Large intestine (tissue), 3 donors: Measurements from ENCODE around the gene MACC1. TPM values are rescaled to one million over a fixed set of nuclear protein-coding genes. Genes with fewer than 3 reads are reported as not detected.

ENCODE experiments used
- DNase-seq, 2 donors: peaks; one replicate each; pipeline versions ENCODE4 v3.0.0 to v3.0.0-alpha.2; 2013
- H3K27ac ChIP-seq: one replicate; pipeline ENCODE4 v1.5.1; 2013; ENCODE audit warnings: low read length
- H3K27me3 ChIP-seq: 2 replicates; pipeline ENCODE4 v1.6.1; 2013; ENCODE audit warnings: low read length; ENCODE audit not compliant: control insufficient read depth, insufficient read depth
- H3K36me3 ChIP-seq: 2 replicates; pipeline ENCODE4 v1.6.1; 2013; ENCODE audit warnings: low read length; ENCODE audit not compliant: control insufficient read depth, insufficient read depth
- H3K4me1 ChIP-seq: one replicate; pipeline ENCODE4 v1.6.1; 2013; ENCODE audit warnings: low read length; ENCODE audit not compliant: control insufficient read depth, insufficient read depth
- H3K4me3 ChIP-seq: one replicate; pipeline ENCODE4 v1.5.1; 2013; ENCODE audit warnings: low read length
- H3K9me3 ChIP-seq: one replicate; pipeline ENCODE4 v1.6.1; 2013; ENCODE audit warnings: mild to moderate bottlenecking, low read depth, low read length, moderate library complexity; ENCODE audit not compliant: control insufficient read depth
- WGBS: methylation state at CpG from one replicate; pipeline ENCODE4 v1.1.5; 2013; ENCODE audit warnings: low lambda C conversion rate; ENCODE audit not compliant: insufficient coverage; 5-methylcytosine and 5-hydroxymethylcytosine counted together
- polyA plus RNA-seq: library from polyadenylated mRNA; unstranded; fragments of 120-200 nt; gene quantifications from one replicate; pipeline ENCODE4 v1.2.1, GENCODE V29; 2013

MACC1 gene
- polyA plus RNA-seq, 1 donor, result 50.2 TPM

- Histone ChIP-seq H3K9me3 (no peaks in the 10 kb centered on the region), H3K27me3 (no peaks in the 10 kb centered on the region), H3K4me1 (no peaks in the 10 kb centered on the region), H3K4me3 (no peak overlapping the region), H3K36me3 (no peaks in the 10 kb centered on the region), H3K27ac (peak overlapping the region; percentile 38)
- 25% methylated on average over 3 of the region's 6 CpGs for WGBS
- DNase-seq, result peak in 1 of 2 donors; percentile 51
Measured at GRCh38 chr7:20176578-20177242, 40.5 kb downstream of the MACC1 start.

- Histone ChIP-seq H3K4me1 (no peaks in the 10 kb centered on the region), H3K27ac (no peak overlapping the region), H3K36me3 (peaks cover 9% of the 10 kb centered on the region), H3K4me3 (no peak overlapping the region), H3K27me3 (no peaks in the 10 kb centered on the region), H3K9me3 (no peaks in the 10 kb centered on the region)
- WGBS, result 80% methylated on average over 1 of the region's 2 CpGs
- DNase-seq, result no peak
Measured at GRCh38 chr7:20173828-20174227, 43.4 kb downstream of the MACC1 start.

GRCh38 chr7:20172736-20173334 is 44.3 kb downstream of the MACC1 start:
- H3K9me3 ChIP-seq, result no peaks in the 10 kb centered on the region
- no peaks in the 10 kb centered on the region for H3K27me3 ChIP-seq
- 86% methylated on average over 1 of the region's 3 CpGs for WGBS
- no peak overlapping the region for H3K27ac ChIP-seq
- no peaks in the 10 kb centered on the region for H3K4me1 ChIP-seq
- no peak overlapping the region for H3K4me3 ChIP-seq
- DNase-seq, result peak; percentile 38 to 47
- H3K36me3 ChIP-seq, result peaks cover 9% of the 10 kb centered on the region

- DNase-seq, result no peak
- Histone ChIP-seq H3K27ac (no peak overlapping the region), H3K4me1 (no peaks in the 10 kb centered on the region), H3K4me3 (no peak overlapping the region), H3K9me3 (no peaks in the 10 kb centered on the region), H3K27me3 (no peaks in the 10 kb centered on the region), H3K36me3 (peaks cover 16% of the 10 kb centered on the region)
- 82% methylated on average over 2 of the region's 2 CpGs for WGBS
Measured at GRCh38 chr7:20170633-20171032, 46.6 kb downstream of the MACC1 start.

- Histone ChIP-seq H3K27me3 (no peaks in the 10 kb centered on the region), H3K4me3 (no peak overlapping the region), H3K4me1 (no peaks in the 10 kb centered on the region), H3K36me3 (peaks cover 18% of the 10 kb centered on the region), H3K9me3 (no peaks in the 10 kb centered on the region), H3K27ac (no peak overlapping the region)
- WGBS, result 83% methylated on average over 1 of the region's 1 CpG
- no peak for DNase-seq
Measured at GRCh38 chr7:20165146-20165510, 52.1 kb downstream of the MACC1 start.

GRCh38 chr7:20164425-20165145 is 52.6 kb downstream of the MACC1 start:
- Histone ChIP-seq H3K9me3 (no peaks in the 10 kb centered on the region), H3K4me3 (no peak overlapping the region), H3K27ac (no peak overlapping the region), H3K27me3 (no peaks in the 10 kb centered on the region), H3K4me1 (no peaks in the 10 kb centered on the region), H3K36me3 (peaks cover 17% of the 10 kb centered on the region)
- WGBS, result 100% methylated on average over 2 of the region's 6 CpGs
- no peak for DNase-seq

GRCh38 chr7:20162665-20163064 is 54.5 kb downstream of the MACC1 start:
- H3K36me3 ChIP-seq, result peaks cover 23% of the 10 kb centered on the region
- no peak overlapping the region for H3K4me3 ChIP-seq
- no peaks in the 10 kb centered on the region for H3K4me1 ChIP-seq
- WGBS, result 100% methylated on average over 1 of the region's 1 CpG
- no peak for DNase-seq
- no peak overlapping the region for H3K27ac ChIP-seq
- no peaks in the 10 kb centered on the region for H3K9me3 ChIP-seq
- no peaks in the 10 kb centered on the region for H3K27me3 ChIP-seq

GRCh38 chr7:20159226-20159747 is 57.9 kb downstream of the MACC1 start:
- peaks cover 18% of the 10 kb centered on the region for H3K36me3 ChIP-seq
- H3K27me3 ChIP-seq, result no peaks in the 10 kb centered on the region

GRCh38 chr7:20158684-20159083 is 58.5 kb downstream of the MACC1 start:
- DNase-seq, result no peak
- H3K9me3 ChIP-seq, result no peaks in the 10 kb centered on the region
- no peaks in the 10 kb centered on the region for H3K27me3 ChIP-seq
- H3K36me3 ChIP-seq, result peaks cover 24% of the 10 kb centered on the region
- no peaks in the 10 kb centered on the region for H3K4me1 ChIP-seq
- H3K27ac ChIP-seq, result no peak overlapping the region
- no peak overlapping the region for H3K4me3 ChIP-seq
- WGBS, result no CpG with 5 or more reads among the region's 1 CpG

More at GRCh38 chr7:20159226-20159747, 57.9 kb downstream of the MACC1 start:
- H3K4me1 ChIP-seq, result no peaks in the 10 kb centered on the region
- no peak overlapping the region for H3K27ac ChIP-seq
- H3K9me3 ChIP-seq, result no peaks in the 10 kb centered on the region
- no CpG with 5 or more reads among the region's 6 CpGs for WGBS
- DNase-seq, result no peak
- no peak overlapping the region for H3K4me3 ChIP-seq

- WGBS, result no CpG with 5 or more reads among the region's 3 CpGs
- H3K27me3 ChIP-seq, result no peaks in the 10 kb centered on the region
- no peaks in the 10 kb centered on the region for H3K9me3 ChIP-seq
- DNase-seq, result no peak
- no peaks in the 10 kb centered on the region for H3K4me1 ChIP-seq
- no peak overlapping the region for H3K4me3 ChIP-seq
- peaks cover 32% of the 10 kb centered on the region for H3K36me3 ChIP-seq
- no peak overlapping the region for H3K27ac ChIP-seq
Measured at GRCh38 chr7:20157456-20157855, 59.7 kb downstream of the MACC1 start.
